Measurements from ENCODE around the gene FBXO4.
"Not testable (repeated sequence)": the region's sequence is repeated elsewhere in the genome, so short reads cannot be mapped to it uniquely, and the experiment has no call there.

Gene FBXO4

GRCh38 chr5:41924526-41924871, 582 bp upstream of the FBXO4 start:
- no peak for DNase-seq (ENCODE audit: low read depth)

GRCh38 chr5:41925555-41925951, 472 bp downstream of the FBXO4 start:
- no peak for DNase-seq (ENCODE audit: low read depth)

DNA sequence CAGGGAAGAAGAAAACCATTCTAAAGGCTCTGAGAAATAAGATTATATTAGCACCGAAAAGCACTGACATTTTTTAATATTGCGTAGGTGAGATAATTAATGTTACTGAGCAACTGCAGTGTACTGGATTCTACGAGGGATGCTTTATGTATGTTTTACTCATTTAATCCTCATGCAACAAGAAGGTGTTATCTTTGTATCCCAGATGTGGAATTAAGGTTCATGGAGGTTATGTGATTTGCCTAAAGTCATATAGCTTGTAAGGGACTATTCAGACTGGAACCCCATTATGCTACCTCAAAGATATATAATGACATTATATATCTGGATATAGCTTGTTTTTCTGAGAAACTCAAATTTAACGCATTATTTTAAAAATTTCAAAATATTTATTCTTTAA, 2.5 kb downstream of the FBXO4 start:
- no peak for DNase-seq (ENCODE audit: low read depth)

- no peak for DNase-seq (ENCODE audit: low read depth)
Observed at GRCh38 chr5:41929035-41929434, 4.0 kb downstream of the FBXO4 start.

DNA sequence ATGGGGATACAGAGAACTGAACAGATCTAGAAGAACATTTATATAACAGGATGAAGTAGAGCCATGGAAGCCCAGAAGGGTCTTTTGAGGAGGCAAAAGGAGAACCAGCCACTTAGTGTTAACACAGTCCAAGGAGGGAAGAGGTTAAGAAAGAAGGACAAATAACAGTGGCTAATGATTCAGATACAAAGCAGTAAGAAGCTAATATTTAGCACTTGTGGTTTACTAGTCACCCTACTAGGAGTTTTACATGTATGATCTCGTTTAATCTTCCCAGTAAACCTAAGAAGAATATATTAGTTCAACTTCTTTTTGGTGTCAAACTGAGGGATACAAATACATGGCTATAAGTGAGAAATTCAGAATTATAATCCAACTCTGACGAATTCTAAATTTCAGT, 7.7 kb downstream of the FBXO4 start:
- DNase-seq (ENCODE audit: low read depth) = no peak

GRCh38 chr5:41935544-41935943, 10.5 kb downstream of the FBXO4 start:
- DNase-seq (ENCODE audit: low read depth) = no peak

- DNase-seq (ENCODE audit: low read depth) = no peak
Observed at GRCh38 chr5:41940641-41941040, 15.6 kb downstream of the FBXO4 start.

DNA sequence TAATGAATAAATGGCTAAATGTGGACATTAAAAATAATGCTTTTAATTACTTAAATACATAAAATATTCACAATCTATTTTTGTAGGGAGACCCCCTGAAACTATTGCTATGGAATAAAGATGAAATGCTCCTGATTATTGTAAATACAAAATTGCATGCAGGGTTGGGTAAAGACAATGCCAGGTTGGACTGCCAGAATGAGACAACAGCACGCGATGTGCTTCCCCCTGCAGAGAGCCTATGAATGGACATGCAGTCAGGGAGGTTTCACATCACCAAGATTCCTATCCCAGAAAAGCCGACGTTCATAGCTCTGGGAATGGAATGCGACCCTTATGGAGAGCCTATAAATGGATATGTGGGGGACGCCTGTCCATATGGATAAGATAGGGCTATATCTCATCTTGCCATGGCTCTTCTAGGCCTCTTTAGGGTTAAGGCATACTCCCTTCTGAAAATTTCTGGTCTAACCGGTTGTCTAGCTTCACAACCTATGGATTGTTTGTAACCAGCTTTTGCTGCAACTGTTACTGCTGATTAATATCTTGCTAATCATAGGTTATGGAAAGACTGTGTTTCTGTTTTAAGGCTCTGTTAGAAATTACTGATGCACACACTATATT, 20.4 kb downstream of the FBXO4 start:
- not testable (repeated sequence) for DNase-seq (ENCODE audit: low read depth)

DNA sequence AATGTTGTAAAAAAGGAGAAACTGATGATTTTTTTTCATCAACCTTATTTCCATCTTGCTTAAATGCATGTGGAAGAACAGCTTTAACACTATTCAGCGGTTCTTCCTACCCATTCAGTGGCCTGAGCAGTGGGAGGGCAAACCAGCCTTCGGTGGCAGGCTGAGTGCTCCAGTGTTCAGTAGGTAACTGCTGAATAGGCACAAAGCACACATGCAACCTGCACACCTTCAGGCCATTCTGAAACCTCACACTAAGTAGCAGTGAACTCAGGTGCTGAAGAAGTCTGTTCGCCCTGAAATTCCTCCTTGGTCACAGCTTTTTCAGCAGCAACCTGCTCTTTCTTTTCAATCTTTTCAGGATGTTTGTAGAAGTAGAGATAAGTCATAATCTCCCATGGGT, 26.1 kb downstream of the FBXO4 start:
- DNase-seq (ENCODE audit: low read depth) = no peak

DNA sequence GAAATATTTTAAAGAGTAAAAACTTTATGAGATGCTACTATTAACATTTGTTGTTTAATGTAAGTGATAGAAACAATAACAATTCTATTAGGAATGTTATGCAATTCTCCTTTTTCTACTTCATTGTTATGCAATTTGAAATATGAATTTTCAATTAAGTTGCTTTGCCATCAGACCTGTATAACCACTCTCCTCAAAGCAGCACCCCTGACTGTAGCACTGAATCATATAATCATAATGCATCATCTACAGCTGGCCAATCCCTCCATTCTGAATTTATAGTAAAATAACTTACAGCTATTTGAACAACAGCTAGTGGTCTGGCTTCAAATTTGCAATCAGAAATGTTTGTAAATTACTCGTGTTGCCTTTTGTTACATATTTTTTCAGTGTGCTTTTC, 29.2 kb downstream of the FBXO4 start:
- no peak for DNase-seq (ENCODE audit: low read depth)

- DNase-seq (ENCODE audit: low read depth) = no peak
Observed at GRCh38 chr5:41955432-41956024, 30.4 kb downstream of the FBXO4 start.

- no peak for DNase-seq (ENCODE audit: low read depth)
Observed at GRCh38 chr5:41956943-41957342, 31.9 kb downstream of the FBXO4 start.

DNA sequence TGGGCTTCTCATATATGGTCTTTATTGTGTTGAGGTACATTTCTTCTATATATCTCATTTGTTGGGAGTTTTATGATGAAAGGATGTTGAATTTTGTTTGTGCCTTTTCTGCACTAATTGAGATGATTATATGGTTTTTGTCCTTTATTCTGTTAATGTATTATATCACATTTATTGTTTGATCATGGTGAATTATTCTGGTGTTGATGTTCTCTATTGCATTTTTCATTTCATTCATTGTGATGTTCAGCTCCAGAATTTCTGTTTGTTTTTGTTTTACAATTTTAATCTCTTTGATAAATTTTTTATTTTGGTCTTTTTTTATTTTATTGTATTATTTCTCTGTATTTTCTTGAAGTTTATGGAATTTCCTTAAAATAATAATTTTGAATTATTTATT, 35.4 kb downstream of the FBXO4 start:
- no peak for DNase-seq (ENCODE audit: low read depth)

- DNase-seq (ENCODE audit: low read depth) = no peak
Observed at GRCh38 chr5:41961736-41962135, 36.7 kb downstream of the FBXO4 start.

- DNase-seq (ENCODE audit: low read depth) = no peak
Observed at GRCh38 chr5:41962491-41962890, 37.4 kb downstream of the FBXO4 start.

DNA sequence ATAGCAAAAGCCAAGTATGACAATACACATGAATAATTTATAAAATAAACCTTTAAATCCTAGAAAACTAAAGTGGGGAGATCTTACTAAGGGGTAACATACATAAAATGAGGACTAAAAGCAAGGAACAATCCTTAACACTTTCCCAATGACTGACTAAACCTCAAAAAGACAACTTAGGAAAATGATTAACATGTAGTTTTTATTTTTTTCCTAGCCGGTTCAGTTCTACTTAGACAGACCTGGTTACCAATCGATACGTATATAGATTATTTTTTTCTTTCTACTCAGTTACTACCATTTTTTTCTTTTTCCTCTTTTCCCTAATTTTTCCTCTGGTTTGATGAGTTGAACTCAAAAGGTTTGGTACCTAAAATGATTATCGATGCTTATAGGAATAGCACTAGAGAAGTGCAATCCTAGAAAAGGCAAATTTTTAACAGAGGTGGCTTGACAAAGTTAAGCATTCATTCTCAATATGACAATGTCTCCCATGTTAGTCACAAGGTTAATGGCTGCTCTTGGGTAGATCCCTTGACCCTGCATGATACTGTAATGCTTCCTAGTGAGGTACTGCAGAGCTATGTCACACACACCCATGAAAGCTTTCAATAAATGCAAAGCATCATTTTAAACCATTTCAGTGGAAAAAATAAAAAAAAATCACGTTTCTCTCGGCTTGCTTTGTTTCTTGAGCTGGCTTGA, 41.5 kb downstream of the FBXO4 start:
- DNase-seq (ENCODE audit: low read depth) = no peak

DNA sequence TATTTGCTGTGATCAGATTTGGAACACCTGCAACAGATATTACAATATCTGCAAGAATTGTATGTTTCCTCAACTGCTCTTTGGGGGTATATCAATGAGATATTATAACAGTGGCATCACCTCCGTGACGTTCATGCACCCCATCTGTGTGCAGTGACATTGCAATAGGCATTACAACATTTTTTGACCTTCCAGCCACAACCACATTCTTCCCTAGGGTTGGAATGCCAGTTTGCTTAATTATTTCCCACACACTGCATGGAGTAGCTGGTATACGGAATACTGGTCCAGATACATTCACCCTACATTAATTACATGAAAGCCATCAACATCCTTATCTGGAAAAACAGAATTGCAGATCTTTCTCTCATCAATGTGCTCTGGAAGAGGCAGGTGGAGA, 42.3 kb downstream of the FBXO4 start:
- DNase-seq (ENCODE audit: low read depth) = no peak

DNA sequence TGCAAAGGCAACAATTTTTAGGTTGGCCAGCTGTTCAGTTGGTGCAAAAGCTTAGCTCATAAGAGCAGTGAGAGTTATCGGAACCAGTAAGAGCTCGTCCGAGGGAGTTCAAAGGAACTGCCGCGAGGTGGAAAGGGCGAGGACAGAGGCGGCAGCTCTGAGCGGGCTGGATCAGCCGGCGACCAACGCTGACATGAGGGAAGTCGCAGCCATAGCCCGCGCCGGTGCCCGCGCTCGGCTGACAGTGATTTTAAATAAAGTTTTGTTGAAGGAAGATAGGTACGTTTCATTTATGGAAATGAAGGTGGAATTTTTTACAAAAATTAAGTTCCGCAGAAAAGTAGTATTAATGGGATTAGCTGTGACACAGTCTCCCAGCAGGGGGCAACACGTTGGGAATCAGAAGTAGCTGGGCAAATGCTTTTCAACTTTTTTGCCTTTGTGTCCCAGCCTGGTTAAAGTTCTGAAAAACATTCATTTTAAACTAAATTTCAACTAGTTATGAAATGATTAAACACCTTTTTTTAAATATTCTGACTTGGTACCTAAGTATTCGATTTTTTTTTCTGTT, 43.2 kb downstream of the FBXO4 start:
- DNase-seq (ENCODE audit: low read depth) = no peak

DNA sequence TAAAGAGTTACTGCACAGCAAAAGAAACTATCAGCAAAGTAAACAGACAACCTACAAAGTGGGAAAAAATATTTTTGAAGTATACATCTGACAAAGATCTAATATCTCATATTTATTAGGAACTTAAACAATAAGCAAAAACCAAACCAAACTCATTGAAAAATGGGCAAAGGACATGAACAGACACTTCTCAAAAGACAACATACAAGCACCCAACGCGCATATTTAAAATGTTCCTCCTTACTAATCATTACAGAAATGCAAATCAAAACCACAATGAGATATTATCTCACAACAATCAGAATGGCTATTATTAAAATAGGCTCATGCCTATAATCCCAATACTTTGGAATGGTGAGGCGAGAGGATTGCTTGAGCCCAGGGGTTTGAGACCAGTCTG, 48.0 kb downstream of the FBXO4 start:
- no peak for DNase-seq (ENCODE audit: low read depth)

DNA sequence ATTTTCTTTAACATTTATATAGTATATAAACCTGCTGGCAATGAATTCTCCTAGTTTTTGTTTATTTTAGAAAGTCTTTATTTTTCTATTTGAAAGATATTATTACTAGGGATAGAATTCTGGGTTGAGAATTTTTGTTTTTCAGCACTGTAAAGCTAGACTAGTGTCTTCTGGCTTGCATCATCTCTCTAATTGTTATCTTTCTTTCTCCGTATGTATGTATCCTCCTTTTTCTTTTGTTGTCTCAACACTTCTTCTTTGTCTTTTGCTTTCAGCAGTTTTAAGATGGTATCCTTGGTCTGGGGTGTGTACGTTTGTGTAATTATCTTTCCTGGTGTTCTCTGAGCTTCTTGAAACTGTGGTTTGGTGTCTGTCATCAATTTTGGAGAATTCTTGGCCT, 48.8 kb downstream of the FBXO4 start:
- DNase-seq (ENCODE audit: low read depth) = no peak

- no peak for DNase-seq (ENCODE audit: low read depth)
Observed at GRCh38 chr5:41978676-41979075, 53.6 kb downstream of the FBXO4 start.

GRCh38 chr5:41980396-41980795, 55.3 kb downstream of the FBXO4 start:
- DNase-seq (ENCODE audit: low read depth) = no peak

DNA sequence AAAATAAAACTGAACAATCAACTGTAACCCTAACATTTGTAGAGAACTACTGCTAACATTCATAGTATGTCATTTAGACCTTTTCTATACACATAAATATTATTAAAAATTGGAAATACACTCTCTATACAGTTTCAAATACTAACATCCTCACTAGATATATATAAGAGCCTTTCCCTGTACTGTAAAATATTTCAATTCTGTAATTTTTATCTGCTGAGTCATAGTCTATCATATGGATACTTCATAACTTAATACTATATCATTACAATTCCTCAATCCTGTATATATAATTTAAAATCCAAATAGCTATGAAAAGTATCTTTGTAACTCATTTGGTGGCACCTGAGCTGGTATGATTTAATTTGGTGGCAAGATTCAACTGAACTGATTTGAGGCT, 55.8 kb downstream of the FBXO4 start:
- DNase-seq (ENCODE audit: low read depth) = no peak

Data from T follicular helper cell (primary cell).